ENCODE measurements around the gene SLC35D1. TPM values are rescaled to one million over a fixed set of nuclear protein-coding genes. Genes with fewer than 3 reads are reported as not detected.

Gene SLC35D1
- total RNA-seq, 6 donors from 2014 or later = 1.4 to 8.6 (median 5.4) TPM

DNA sequence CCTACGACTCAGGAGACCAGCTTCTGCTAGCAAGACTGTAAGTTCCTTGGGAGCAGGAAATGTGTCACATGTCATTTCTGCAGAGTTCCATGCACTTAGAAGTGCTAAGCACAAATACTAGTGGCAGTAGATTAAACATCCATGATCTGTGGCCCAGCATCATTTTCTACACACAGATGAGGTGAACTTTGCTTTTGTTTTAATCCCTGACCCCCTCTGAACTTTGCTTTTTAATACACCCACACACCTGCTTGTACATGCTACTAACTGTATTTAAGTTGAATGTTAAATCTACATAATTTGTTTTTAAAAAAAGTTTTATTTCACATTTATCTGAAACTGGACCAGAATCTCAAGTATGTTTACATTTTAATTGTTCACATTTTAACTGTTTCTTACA is 24.5 kb downstream of the SLC35D1 start:
- H3K9me3 ChIP-seq = no peaks in the 10 kb centered on the region
- DNase-seq (no peak), ATAC-seq (ENCODE audit: low FRiP score in 2 of 2) (no peak)
- 79 to 86% methylated on average over 1 of the region's 1 CpG for WGBS, 2 donors
- no peaks in the 10 kb centered on the region for H3K27me3 ChIP-seq
- H3K27ac ChIP-seq = no peak overlapping the region
- no peaks in the 10 kb centered on the region for H3K36me3 ChIP-seq
- no peak for TF ChIP-seq POLR2AphosphoS5 (IDR thresholded peaks at IDR 0.05)
- TF ChIP-seq POLR2A (IDR thresholded peaks at IDR 0.05) = no peak
- no peak for TF ChIP-seq EP300 (IDR thresholded peaks at IDR 0.05)
- no peak for TF ChIP-seq CTCF (IDR thresholded peaks at IDR 0.05)
- no peaks in the 10 kb centered on the region for H3K4me1 ChIP-seq
- no peak overlapping the region for H3K4me3 ChIP-seq

- ATAC-seq (ENCODE audit: low FRiP score in 2 of 2) (no peak), DNase-seq (no peak)
- Histone ChIP-seq H3K9me3 (no peaks in the 10 kb centered on the region), H3K27ac (no peak overlapping the region), H3K4me3 (no peak overlapping the region), H3K4me1 (peaks cover 0 to 10% (median 0%) of the 10 kb centered on the region in 4 donors), H3K27me3 (no peaks in the 10 kb centered on the region), H3K36me3 (peaks cover 0 to 22% (median 0%) of the 10 kb centered on the region in 4 donors)
- TF ChIP-seq EP300 (IDR thresholded peaks at IDR 0.05) (no peak), POLR2A (IDR thresholded peaks at IDR 0.05) (no peak), CTCF (IDR thresholded peaks at IDR 0.05) (no peak), POLR2AphosphoS5 (IDR thresholded peaks at IDR 0.05) (no peak)
- WGBS, 2 donors = 37 to 60% methylated on average over 2 of the region's 2 CpGs
Observed at GRCh38 chr1:67020765-67021164, 33.2 kb downstream of the SLC35D1 start.

GRCh38 chr1:67020304-67020703 is 33.6 kb downstream of the SLC35D1 start:
- peak overlapping the region in 1 of 4 donors; percentile 7 for H3K27ac ChIP-seq

DNA sequence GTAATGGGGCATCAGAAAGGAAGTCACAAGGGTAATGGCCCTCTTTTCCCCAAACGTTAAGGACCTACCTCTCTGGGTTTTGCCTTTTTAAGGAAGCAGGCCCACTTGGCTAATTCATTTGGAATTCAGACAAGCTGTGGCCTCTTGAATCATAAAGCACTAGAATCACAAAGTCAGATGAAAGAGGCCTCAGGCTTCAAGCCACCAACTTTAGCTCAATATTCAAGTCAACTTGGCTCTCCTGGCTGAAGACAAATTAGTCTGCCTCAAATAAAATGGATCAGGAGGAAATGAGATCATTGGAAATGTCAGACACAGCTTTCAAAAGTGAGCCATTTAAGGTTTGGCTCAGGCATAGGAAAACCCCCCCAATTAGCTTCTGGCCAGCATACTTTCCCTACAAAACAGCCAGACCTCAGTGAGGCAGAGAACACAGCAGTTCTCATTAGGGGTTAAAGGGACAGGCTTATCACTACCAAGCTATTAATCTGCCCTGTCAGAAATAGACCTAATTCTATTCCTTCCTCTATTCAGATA is 34.3 kb downstream of the SLC35D1 start:
- peaks cover 0 to 22% (median 0%) of the 10 kb centered on the region in 4 donors for H3K36me3 ChIP-seq
- H3K27ac ChIP-seq = peak overlapping the region in 2 of 4 donors; percentile 7 to 24
- H3K4me3 ChIP-seq = no peak overlapping the region
- H3K27me3 ChIP-seq = no peaks in the 10 kb centered on the region
- ATAC-seq (ENCODE audit: low FRiP score in 2 of 2) (peak in 1 of 2 donors; percentile 64), DNase-seq (no peak)
- peaks cover 0 to 10% (median 0%) of the 10 kb centered on the region in 4 donors for H3K4me1 ChIP-seq
- no peaks in the 10 kb centered on the region for H3K9me3 ChIP-seq
- 14 to 42% methylated on average over 1 of the region's 1 CpG for WGBS, 2 donors
- TF ChIP-seq POLR2A (IDR thresholded peaks at IDR 0.05) (no peak), CTCF (IDR thresholded peaks at IDR 0.05) (no peak), EP300 (IDR thresholded peaks at IDR 0.05) (no peak), POLR2AphosphoS5 (IDR thresholded peaks at IDR 0.05) (no peak)

More at GRCh38 chr1:67020304-67020703, 33.6 kb downstream of the SLC35D1 start:
- no peak for TF ChIP-seq POLR2A (IDR thresholded peaks at IDR 0.05)
- no peak for TF ChIP-seq EP300 (IDR thresholded peaks at IDR 0.05)
- no peak for TF ChIP-seq POLR2AphosphoS5 (IDR thresholded peaks at IDR 0.05)
- H3K9me3 ChIP-seq = no peaks in the 10 kb centered on the region
- no peaks in the 10 kb centered on the region for H3K27me3 ChIP-seq
- peak in 1 of 2 donors; percentile 19 for ATAC-seq (ENCODE audit: low FRiP score in 2 of 2)
- DNase-seq = no peak
- WGBS, 2 donors = 71 to 83% methylated on average over 2 of the region's 2 CpGs
- peaks cover 0 to 22% (median 0%) of the 10 kb centered on the region in 4 donors for H3K36me3 ChIP-seq
- H3K4me3 ChIP-seq = no peak overlapping the region
- H3K4me1 ChIP-seq = peaks cover 0 to 10% (median 0%) of the 10 kb centered on the region in 4 donors

GRCh38 chr1:67019121-67019520 is 34.8 kb downstream of the SLC35D1 start:
- TF ChIP-seq POLR2AphosphoS5 (IDR thresholded peaks at IDR 0.05) = no peak
- no peak for TF ChIP-seq POLR2A (IDR thresholded peaks at IDR 0.05)
- no peak for TF ChIP-seq CTCF (IDR thresholded peaks at IDR 0.05)
- no peak for TF ChIP-seq EP300 (IDR thresholded peaks at IDR 0.05)
- Histone ChIP-seq H3K4me3 (no peak overlapping the region), H3K27ac (peak overlapping the region in 2 of 4 donors; percentile 7 to 24), H3K27me3 (no peaks in the 10 kb centered on the region), H3K9me3 (no peaks in the 10 kb centered on the region), H3K36me3 (peaks cover 0 to 22% (median 0%) of the 10 kb centered on the region in 4 donors), H3K4me1 (peaks cover 0 to 10% (median 0%) of the 10 kb centered on the region in 4 donors)
- 97 to 99% methylated on average over 4 of the region's 4 CpGs for WGBS, 2 donors
- no peak for DNase-seq
- ATAC-seq (ENCODE audit: low FRiP score in 2 of 2) = no peak

Measured in upper lobe of left lung (tissue), 6 donors.